ENCODE data around the gene CDCA8.

Gene CDCA8

DNA sequence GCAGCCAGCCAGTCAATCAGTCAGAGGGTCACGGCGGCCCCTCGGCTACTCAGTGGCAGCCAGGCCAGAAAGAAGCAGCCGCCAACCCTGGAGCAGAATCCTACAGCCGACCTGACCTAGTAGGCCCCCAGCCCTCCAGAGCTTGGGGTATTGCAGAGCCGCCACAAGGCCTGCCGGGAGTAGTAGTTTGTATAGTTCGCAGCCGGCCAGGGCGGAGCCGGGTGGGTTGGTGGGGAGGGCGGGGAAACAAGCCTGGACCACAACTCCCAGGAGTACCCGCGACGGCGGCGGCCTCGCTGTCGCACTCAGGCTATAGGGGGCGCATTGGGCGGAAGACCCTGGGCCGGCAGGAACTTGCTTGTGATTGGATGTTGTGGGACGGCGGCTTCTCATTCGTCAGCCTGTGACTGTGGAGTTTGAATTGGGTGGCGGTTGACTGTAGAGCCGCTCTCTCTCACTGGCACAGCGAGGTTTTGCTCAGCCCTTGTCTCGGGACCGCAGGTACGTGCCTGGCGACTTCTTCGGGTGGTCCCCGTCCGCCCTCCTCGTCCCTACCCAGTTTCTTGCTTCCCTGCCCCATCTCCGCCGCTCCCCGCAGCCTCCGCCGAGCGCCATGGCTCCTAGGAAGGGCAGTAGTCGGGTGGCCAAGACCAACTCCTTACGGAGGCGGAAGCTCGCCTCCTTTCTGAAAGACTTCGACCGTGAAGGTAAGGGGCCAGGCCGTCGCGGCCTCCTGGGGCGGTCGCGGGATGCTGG lies at the start of gene CDCA8:
Gene CDCA8, plus strand, starts transcription at position 439 of the 756 bp plus-strand sequence. Its CDS starts 175 bp downstream, at position 614.
- peak; percentile 99 for DNase-seq

- no peak for DNase-seq
These were observed 45.0 kb upstream of the CDCA8 start for GRCh38 chr1:37647281-37647680.

DNA sequence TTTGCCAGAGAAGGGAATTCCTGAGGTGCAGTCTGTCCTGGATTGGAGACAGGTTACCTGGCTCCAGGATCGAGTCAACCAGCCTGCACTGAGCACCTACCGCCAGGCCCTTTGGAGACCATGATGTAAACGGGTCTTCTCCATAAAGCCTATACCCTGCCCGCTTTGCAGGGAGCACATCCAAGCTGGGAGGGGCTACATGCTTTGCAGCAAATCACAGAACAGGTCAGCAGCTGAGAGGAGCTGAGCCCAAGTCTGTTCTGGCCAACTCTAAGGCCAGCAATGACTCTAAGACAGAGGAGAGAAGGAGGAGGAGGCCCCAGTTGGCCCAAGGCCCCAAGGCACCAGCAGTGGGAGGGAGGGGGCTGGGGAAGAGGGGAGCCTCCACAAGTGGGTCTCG lies 42.1 kb upstream of the CDCA8 start:
- no peak for DNase-seq

DNA sequence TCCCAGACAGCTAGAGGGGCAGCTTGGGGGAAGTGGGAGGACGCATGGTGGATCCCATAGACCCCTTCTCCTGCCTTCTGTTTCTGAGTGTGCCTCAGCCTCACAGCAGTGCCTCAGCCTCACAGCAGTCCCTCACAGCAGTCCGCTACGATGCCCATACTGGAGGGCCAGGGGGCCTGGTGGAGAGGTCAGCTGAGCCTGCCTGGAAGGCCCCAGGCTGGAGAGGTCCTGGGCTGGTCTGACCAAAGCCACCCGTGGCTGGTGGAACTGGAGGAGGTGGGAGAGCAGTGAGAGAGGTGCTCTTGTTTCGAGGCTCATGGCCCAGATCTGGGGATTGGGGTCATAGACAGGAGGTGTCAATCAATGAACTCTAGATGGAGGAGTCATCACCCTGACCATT lies 41.6 kb upstream of the CDCA8 start:
- no peak for DNase-seq

DNA sequence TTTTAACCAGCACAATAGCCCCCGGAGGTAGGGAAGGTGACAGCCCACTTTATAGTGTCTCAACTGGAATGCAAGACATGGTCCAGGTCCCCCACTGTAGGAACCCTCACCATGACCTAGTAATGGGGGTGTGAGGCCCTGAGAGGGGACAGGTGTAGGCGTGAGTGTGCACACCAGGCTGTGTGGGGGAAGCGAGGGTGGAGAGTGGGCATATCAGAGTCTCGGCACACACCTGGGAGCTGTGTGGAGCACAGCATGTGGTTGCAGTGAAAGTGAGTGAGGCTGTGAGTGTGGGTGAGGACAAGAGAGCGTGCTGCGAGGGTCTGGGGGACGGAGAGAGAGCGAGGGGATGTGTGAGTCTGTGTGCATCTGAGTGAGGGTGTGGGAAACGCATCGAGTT lies 40.5 kb upstream of the CDCA8 start:
- DNase-seq, result no peak

GRCh38 chr1:37652976-37653375 lies 39.3 kb upstream of the CDCA8 start:
- DNase-seq, result no peak

DNA sequence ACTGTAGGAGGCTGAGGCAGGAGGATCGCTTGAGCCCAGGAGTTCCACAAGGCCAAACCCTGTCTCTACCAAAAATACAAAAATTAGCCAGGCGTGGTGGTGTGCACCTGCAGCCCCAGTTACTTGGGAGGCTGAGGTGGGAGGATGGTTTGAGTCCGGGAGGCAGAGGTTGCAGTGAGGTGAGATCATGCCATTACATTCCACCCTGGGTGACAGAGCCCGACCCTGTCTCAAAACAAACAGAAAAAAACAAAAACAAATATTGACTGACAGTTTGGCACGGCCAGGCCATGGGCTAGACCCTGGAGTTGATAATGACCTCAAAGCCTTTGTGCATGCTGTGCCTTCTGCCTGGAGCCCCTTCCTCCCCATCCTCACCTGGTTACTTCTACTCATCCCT lies 38.4 kb upstream of the CDCA8 start:
- no peak for DNase-seq

GRCh38 chr1:37655274-37655673 lies 37.0 kb upstream of the CDCA8 start:
- DNase-seq, result no peak

DNA sequence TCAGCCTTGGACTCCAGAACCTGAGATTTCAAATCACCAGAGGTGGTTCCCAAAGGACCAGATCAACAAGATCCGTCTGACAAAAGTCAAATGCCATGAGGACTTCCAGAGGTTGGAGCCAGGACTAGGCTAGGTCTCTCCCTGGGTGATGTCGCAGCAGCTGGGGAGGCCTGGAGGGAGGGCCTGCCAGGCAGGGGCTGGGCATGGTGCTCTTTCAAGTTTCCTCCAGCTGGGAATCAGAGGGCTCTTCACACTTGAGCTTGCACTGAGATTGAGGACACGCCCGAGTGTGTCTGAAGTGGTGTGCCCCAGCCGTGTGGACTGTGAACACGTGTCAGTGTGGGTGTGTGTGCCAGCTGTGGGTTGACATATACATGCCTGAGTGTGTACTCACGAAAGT lies 36.3 kb upstream of the CDCA8 start:
- no peak for DNase-seq

DNA sequence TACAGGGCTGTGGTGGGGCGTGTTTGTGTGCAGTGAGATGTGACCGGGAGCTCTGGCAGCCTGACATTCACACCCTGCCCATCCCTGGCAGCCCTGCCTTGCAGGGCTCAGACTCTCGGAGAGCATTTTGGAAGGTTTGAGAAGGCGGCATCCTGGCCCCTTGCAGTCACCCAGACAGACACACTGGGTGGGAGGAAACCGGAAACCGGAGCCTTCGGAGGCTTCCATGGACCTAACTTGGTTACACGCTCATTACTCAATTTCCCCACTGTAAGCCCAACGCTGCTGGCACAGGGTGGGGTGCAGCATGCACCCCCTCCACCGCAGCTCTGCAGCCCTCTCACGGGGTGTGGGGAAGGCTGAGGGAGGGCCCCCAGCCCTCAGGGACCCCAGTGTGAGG lies 35.4 kb upstream of the CDCA8 start:
- DNase-seq, result no peak

GRCh38 chr1:37657620-37658412 lies 34.5 kb upstream of the CDCA8 start:
- no peak for DNase-seq

DNA sequence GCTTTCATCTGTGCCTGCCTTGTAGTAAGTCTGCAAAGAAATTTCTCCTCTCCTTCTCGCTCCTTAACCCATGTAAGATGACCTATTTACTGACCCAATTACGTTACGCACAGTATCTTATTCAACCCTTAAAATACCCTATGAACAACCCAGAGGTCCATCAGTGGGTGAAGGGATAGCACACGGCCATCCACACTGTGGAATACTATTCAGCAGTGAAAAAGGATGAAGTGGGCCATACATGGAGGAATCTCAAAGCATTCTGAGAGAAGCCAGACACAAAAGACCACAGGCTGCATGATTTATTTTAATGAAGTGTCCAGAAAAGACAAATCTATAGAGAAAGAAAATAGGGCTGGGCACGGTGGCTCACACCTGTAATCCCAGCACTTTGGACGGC lies 33.8 kb upstream of the CDCA8 start:
- DNase-seq, result no peak

DNA sequence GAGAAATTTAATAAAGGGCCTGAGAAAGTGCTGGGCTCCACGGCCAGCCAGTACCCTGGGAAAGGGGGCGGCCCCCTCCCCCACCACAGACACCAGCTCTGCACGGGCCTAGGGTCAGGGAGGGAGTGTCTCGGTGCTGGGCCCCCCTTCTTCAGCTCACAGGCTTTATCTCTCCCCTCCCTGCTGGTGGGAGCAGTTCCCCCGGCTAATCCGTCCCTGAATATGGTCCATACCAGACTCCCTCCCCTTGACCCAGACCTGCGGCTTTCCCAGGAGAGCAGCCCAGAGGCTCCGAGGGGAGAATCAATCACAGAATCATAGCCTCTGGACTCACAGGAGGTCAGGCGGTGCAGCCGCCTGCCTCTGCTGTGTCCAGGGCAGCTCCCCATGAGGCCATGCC lies 31.7 kb upstream of the CDCA8 start:
- no peak for DNase-seq

- DNase-seq, result no peak
These were observed 30.9 kb upstream of the CDCA8 start for GRCh38 chr1:37661401-37661800.

- DNase-seq, result no peak
These were observed 30.1 kb upstream of the CDCA8 start for GRCh38 chr1:37662031-37662755.

GRCh38 chr1:37663426-37664000 lies 28.8 kb upstream of the CDCA8 start:
- DNase-seq, result no peak

DNA sequence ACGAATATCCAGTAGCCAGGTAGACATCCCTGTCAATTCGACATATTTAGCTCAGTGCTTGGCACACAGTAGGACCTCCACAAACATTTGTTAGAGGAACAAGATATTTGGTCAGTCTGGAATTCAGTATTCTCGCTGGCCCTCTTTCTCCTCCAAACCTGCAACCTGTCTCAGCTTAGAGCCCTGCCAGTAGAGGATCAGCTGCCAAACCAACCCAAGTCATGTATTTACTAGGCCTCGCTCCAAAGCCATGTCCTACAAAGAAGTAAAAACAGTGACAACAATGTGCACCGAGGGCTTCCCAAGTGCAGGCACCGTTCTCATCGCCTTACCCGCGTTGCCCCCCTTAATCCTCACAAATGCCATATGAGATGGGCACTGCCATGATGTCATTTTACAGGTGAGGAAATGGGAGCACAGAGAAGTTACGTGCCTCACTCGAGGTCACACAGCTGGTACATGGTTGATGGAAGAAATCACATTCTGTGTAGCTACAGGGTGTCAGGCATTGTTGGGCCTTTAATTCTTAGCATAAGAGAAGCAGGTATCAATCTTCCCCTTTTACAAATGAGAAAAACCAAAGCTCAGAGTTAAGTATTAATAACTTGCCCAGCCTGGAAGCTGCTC lies 26.0 kb upstream of the CDCA8 start:
- no peak for DNase-seq

GRCh38 chr1:37667023-37667671 lies 25.2 kb upstream of the CDCA8 start:
- no peak for DNase-seq

DNA sequence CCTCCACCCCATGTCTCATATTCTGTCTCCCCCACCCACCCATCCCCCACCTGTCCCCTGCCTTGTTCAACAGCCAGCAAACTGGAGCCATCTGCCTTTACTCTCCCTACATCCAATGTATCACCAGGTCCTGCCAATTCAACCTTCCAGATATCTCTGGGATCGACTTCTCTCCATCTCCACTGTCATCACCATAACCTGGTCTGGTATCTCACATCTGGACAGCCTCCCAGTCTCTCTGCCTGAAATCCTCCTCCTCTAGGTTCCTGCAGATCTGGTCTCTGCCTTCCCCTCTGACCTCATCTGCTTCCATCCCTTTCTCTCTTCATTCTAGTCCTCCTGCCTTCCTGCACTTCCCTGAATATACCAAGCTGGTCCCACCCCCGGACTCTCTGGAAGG lies 22.2 kb upstream of the CDCA8 start:
- no peak for DNase-seq

GRCh38 chr1:37671261-37671660 lies 21.1 kb upstream of the CDCA8 start:
- no peak for DNase-seq

- no peak for DNase-seq
These were observed 20.0 kb upstream of the CDCA8 start for GRCh38 chr1:37672136-37672870.

DNA sequence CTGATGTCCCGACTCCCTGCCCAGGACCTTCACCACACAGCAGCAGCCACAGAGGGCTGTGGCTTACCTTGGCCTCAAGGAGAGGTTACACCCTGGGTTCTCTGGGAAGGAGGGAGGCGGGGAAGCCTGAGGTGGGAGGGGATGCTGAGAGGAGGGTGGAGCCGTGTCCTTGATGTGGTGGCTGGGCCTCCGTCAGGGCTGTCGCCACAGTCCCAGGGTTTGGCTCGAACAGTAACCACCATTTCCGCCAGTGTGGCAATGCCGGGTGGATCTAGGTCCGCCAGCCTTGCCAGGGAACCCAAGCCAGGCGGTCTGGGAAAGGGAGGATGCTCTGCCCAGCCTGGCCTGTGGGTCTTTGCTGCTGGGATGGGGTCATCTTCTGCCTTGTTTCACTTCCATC lies 18.4 kb upstream of the CDCA8 start:
- DNase-seq, result peak; percentile 77
